DOHH2 (cell line): ENCODE results near the gene HOXA5.

Experiments used
- EZH2phosphoT487 ChIP-seq: fragments of 200-600 bp; sonication (generic); IDR thresholded peaks from 2 replicates; pipeline ENCODE4 v1.6.1; 2017; ENCODE audit warnings: borderline replicate concordance, mild to moderate bottlenecking, antibody characterized with exemption, low read length, moderate library complexity, mixed read lengths
- TF ChIP-seq, protein P1 (sequence below): fragments of 200-600 bp; sonication (generic); IDR thresholded peaks from one replicate; pipeline ENCODE4 v1.5.1; 2014; ENCODE audit warnings: antibody characterized with exemption, mild to moderate bottlenecking, low read depth, low read length; ENCODE audit not compliant: poor library complexity, severe bottlenecking

DNA sequence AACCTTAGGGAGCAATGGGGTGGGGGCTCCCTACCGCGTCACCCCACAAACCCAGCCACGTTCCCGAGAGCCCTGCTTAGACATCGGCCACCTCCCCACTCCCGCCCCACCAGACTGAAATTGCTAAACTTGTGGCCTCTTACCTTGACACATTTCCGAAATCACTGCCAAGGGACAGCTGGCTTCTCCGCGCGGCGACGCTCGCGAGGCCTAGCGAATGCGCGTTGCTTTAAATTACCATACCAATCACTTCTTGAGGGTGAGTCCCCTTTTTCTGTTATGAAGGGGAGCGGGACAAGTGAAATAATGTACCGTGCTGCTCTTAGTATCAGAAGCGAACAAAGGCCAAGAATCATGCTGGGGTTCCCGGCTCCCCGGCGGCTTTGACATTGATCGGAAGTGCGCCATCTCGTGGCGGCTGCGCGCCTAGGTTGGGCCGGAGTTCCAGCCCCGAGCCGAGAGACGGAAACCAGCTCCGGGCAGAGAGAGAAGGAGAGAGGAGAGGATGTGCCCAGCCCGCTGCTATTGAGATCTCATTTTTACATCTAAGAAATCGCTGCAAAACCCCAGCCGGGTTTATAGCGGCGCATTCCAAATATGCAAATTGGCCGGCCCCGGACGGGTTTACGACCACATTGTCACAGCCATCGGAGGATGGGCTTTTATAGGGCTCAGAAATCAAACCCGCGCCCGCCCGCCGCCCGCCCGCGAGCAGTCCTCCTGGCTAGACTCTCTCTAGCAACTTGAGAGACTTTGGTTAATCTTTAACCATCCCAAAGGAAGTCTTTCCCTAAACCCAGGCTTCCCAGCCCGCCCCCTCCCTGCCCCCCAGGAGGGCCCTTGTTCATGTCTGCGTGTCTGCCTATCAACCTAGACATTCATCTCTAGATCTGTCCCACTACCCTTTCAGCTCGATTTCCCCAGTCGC, 36.3 kb upstream of the HOXA5 start:
- TF ChIP-seq, protein P1, sequence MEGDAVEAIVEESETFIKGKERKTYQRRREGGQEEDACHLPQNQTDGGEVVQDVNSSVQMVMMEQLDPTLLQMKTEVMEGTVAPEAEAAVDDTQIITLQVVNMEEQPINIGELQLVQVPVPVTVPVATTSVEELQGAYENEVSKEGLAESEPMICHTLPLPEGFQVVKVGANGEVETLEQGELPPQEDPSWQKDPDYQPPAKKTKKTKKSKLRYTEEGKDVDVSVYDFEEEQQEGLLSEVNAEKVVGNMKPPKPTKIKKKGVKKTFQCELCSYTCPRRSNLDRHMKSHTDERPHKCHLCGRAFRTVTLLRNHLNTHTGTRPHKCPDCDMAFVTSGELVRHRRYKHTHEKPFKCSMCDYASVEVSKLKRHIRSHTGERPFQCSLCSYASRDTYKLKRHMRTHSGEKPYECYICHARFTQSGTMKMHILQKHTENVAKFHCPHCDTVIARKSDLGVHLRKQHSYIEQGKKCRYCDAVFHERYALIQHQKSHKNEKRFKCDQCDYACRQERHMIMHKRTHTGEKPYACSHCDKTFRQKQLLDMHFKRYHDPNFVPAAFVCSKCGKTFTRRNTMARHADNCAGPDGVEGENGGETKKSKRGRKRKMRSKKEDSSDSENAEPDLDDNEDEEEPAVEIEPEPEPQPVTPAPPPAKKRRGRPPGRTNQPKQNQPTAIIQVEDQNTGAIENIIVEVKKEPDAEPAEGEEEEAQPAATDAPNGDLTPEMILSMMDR = peak; percentile 99
- TF ChIP-seq EZH2phosphoT487 = no peak
